HG03135 (cell line): ENCODE data around the gene RXRB.

ENCODE experiments used
- ATAC-seq: cut with Tn5 transposase; IDR thresholded peaks from one replicate; pipeline ENCODE4 v1.9.1; 2021; ENCODE audit warnings: mild to moderate bottlenecking, moderate library complexity; ENCODE audit not compliant: unreplicated experiment

The RXRB gene

GRCh38 chr6:33177552-33178446 lies 22.7 kb downstream of the RXRB start:
- no peak for ATAC-seq

GRCh38 chr6:33176906-33177305 lies 23.6 kb downstream of the RXRB start:
- ATAC-seq: no peak

- no peak for ATAC-seq
These were observed 24.9 kb downstream of the RXRB start for GRCh38 chr6:33175436-33176069.

GRCh38 chr6:33174784-33175183 lies 25.7 kb downstream of the RXRB start:
- no peak for ATAC-seq

GRCh38 chr6:33173535-33174180 lies 26.8 kb downstream of the RXRB start:
- no peak for ATAC-seq

- ATAC-seq: no peak
These were observed 27.6 kb downstream of the RXRB start for GRCh38 chr6:33172688-33173534.

GRCh38 chr6:33171880-33172687 lies 28.4 kb downstream of the RXRB start:
- no peak for ATAC-seq

- no peak for ATAC-seq
These were observed 29.2 kb downstream of the RXRB start for GRCh38 chr6:33171016-33171879.

GRCh38 chr6:33170176-33171015 lies 30.1 kb downstream of the RXRB start:
- no peak for ATAC-seq

GRCh38 chr6:33169291-33170175 lies 30.9 kb downstream of the RXRB start:
- ATAC-seq: no peak

GRCh38 chr6:33168639-33169038 lies 31.8 kb downstream of the RXRB start:
- ATAC-seq: no peak

- no peak for ATAC-seq
These were observed 32.2 kb downstream of the RXRB start for GRCh38 chr6:33168284-33168601.

GRCh38 chr6:33167374-33168283 lies 32.8 kb downstream of the RXRB start:
- no peak for ATAC-seq

- ATAC-seq: no peak
These were observed 33.7 kb downstream of the RXRB start for GRCh38 chr6:33166811-33167210.

GRCh38 chr6:33166363-33166762 lies 34.1 kb downstream of the RXRB start:
- ATAC-seq: no peak

- no peak for ATAC-seq
These were observed 34.7 kb downstream of the RXRB start for GRCh38 chr6:33165581-33166258.
